IPS DF 4.7 (cell line): Measurements from ENCODE around the gene IGLL1.

Experiments used
- DNase-seq: peaks from one replicate; pipeline ENCODE4 v3.0.0-alpha.2; 2013; ENCODE audit warnings: low spot score; ENCODE audit errors: extremely low read depth

The IGLL1 gene

GRCh38 chr22:23530106-23530505, 50.0 kb downstream of the IGLL1 start:
- no peak for DNase-seq

GRCh38 chr22:23529166-23530103, 50.7 kb downstream of the IGLL1 start:
- no peak for DNase-seq

- DNase-seq = no peak
Measured at GRCh38 chr22:23527971-23528740, 51.9 kb downstream of the IGLL1 start.

- DNase-seq = no peak
Measured at GRCh38 chr22:23526596-23527316, 53.3 kb downstream of the IGLL1 start.

GRCh38 chr22:23525510-23525909, 54.6 kb downstream of the IGLL1 start:
- DNase-seq = no peak

- DNase-seq = no peak
Measured at GRCh38 chr22:23524226-23524625, 55.9 kb downstream of the IGLL1 start.

GRCh38 chr22:23523713-23524112, 56.4 kb downstream of the IGLL1 start:
- no peak for DNase-seq
